Hepatocyte (in vitro differentiated cells): ENCODE measurements around the gene DOCK3.

Source experiments
- EZH2phosphoT487 ChIP-seq: fragments of 200-600 bp; sonication (generic); IDR thresholded peaks from one replicate; pipeline ENCODE4 v1.6.1; 2018; ENCODE audit warnings: antibody characterized with exemption, mild to moderate bottlenecking, low read depth, moderate library complexity; ENCODE audit not compliant: unreplicated experiment, severe bottlenecking
- TF ChIP-seq, protein P1 (sequence below): fragments of 200-600 bp; sonication (generic); IDR thresholded peaks from 2 replicates; pipeline ENCODE4 v1.5.1; 2016; ENCODE audit warnings: antibody characterized with exemption, mild to moderate bottlenecking; ENCODE audit not compliant: poor library complexity

DNA sequence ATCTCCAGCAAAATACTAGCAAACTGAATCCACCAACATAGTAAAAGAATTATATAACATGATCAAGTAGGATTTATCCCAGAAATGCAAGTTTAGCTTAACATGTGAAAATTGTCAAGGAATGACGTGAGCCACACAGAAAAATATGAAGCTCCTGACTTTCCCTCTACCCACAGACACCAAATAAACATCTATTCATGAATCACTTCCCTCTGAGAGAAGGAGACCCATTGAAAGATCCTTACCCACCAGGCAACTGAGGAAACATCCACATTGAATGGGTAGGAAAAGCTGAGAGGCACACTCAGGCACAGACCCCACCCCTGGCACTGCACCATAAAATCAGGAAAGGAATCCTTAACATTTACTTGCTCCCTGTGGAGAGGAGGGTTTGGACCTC, 608.2 kb downstream of the DOCK3 start:
- TF ChIP-seq, protein P1, sequence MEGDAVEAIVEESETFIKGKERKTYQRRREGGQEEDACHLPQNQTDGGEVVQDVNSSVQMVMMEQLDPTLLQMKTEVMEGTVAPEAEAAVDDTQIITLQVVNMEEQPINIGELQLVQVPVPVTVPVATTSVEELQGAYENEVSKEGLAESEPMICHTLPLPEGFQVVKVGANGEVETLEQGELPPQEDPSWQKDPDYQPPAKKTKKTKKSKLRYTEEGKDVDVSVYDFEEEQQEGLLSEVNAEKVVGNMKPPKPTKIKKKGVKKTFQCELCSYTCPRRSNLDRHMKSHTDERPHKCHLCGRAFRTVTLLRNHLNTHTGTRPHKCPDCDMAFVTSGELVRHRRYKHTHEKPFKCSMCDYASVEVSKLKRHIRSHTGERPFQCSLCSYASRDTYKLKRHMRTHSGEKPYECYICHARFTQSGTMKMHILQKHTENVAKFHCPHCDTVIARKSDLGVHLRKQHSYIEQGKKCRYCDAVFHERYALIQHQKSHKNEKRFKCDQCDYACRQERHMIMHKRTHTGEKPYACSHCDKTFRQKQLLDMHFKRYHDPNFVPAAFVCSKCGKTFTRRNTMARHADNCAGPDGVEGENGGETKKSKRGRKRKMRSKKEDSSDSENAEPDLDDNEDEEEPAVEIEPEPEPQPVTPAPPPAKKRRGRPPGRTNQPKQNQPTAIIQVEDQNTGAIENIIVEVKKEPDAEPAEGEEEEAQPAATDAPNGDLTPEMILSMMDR, result no peak
- TF ChIP-seq EZH2phosphoT487, result no peak
